ENCODE measurements around the gene PPP1R17.

PPP1R17 gene

DNA sequence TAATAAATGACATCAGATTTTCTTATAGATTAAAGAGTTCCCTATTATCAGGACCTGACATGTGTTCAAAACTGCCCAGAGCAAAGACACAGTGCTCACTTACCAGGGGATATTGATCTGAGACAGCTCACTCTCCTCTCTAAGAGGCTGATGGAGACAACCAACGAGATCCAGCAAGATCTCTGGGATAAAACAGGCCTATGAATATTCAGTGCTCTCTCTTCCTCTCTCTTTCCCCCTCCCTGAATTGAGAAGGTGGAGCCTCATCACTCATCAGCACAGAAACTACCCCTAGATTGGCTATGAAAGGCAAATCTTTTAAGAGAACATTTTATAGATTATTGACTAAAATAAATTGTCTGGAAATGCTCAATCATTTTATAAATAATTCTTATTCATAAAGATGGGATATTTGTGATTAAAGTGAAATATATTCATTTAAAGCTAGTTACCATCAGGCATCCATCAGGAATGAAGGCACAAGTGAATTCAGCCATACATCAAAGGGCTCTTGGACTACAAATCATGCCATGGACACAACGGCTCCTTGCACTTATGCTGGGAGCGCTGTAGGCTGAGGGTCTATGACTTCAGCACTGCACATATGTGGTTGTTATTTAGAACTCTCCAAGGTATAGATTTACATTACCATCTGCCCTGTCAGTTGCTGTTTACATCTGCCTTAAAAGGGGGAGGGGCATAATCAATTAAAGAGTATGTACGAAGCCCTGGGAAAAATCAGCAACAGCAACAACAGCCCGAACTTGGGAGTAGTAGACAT is 3.4 kb upstream of the PPP1R17 start:
- TF ChIP-seq, protein P1, sequence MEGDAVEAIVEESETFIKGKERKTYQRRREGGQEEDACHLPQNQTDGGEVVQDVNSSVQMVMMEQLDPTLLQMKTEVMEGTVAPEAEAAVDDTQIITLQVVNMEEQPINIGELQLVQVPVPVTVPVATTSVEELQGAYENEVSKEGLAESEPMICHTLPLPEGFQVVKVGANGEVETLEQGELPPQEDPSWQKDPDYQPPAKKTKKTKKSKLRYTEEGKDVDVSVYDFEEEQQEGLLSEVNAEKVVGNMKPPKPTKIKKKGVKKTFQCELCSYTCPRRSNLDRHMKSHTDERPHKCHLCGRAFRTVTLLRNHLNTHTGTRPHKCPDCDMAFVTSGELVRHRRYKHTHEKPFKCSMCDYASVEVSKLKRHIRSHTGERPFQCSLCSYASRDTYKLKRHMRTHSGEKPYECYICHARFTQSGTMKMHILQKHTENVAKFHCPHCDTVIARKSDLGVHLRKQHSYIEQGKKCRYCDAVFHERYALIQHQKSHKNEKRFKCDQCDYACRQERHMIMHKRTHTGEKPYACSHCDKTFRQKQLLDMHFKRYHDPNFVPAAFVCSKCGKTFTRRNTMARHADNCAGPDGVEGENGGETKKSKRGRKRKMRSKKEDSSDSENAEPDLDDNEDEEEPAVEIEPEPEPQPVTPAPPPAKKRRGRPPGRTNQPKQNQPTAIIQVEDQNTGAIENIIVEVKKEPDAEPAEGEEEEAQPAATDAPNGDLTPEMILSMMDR (IDR thresholded peaks at IDR 0.05; ENCODE audit: borderline replicate concordance, insufficient read depth, low read depth, low read length) = no peak

DNA sequence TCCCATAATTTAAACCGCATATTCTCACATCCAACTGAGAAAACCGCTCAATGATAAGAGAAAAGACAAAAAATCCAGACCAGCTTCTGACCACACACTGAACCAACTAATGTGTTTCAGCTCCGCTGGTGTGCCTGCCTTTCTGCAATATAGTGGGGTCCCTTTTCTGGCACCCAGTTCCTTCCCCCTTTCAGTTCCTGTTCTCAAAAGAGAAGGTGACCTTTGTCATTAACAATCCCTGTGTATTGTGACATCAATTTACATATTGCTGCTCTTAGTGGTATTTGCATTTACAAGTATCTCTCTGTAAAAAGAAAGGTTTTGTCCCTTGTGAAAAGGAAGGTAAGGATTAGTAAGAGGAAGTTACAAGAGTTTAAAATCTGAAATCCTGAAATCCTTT is 1.4 kb downstream of the PPP1R17 start:
- no peak overlapping the region for H3K4me3 ChIP-seq (ENCODE audit: low read depth, low read length)
- TF ChIP-seq, protein P1 (IDR thresholded peaks at IDR 0.05; ENCODE audit: borderline replicate concordance, insufficient read depth, low read depth, low read length) = no peak

More for the DNA sequence above, 3.4 kb upstream of the PPP1R17 start:
- H3K4me3 ChIP-seq (ENCODE audit: low read depth, low read length) = no peak overlapping the region

DNA sequence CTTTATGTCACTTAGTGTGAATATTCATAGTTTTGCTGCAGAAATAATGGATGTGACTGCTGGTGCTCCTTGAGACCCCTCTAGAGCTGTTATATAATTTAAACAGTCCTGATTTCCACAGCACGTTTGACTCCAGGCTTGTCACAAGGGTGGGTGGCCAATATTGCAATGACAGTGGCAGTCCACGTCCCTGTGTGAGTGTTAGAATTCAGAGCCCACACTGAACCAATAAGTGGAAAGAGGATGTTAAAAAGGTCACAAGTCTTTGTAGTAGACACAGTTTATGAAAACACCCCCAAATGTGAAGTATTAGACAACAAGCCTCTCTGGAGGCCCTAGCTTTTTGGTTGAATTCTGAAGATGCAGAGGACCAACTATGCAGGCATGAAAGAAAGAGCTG is 2.0 kb downstream of the PPP1R17 start:
- TF ChIP-seq, protein P1 (IDR thresholded peaks at IDR 0.05; ENCODE audit: borderline replicate concordance, insufficient read depth, low read depth, low read length) = no peak
- no peak overlapping the region for H3K4me3 ChIP-seq (ENCODE audit: low read depth, low read length)

DNA sequence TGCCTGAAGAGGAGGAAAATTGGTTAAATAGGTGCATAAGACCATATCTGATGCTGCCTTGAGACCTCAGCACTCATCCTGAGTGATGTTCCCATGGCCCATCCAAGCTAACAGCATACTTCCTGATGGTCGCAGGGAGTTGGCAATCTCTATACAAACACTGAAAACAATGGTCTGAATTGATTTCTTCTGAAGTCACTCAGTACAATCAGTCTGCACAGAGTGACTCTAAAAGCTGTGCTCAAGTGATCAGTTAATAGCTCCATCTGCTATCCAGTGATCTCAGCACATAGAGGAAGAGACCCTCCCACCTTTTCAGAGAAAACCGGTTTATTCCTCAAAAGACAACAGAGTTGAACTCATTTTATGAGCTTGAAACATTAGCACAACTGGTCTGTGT is 3.9 kb downstream of the PPP1R17 start:
- TF ChIP-seq, protein P1 (IDR thresholded peaks at IDR 0.05; ENCODE audit: borderline replicate concordance, insufficient read depth, low read depth, low read length) = no peak
- H3K4me3 ChIP-seq (ENCODE audit: low read depth, low read length) = no peak overlapping the region

DNA sequence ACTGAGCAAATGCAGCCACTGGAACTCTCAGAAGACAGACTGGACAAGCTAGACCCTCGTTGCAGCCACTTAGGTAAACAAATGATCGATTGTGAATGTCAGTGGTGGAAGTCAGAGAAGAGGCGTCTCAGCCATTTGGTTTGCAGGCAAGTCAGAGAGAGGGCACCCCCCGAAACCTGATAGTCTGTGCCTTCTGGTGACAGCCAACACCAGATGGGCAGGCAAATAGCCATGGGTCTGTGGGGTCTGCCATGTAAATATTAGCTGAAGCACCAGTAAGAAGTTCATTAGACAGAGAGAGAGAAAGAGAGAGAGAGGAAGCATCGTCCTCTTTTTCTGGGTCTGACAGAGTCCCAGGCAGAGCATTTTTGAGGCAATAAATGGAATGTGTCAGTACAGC is 5.4 kb downstream of the PPP1R17 start:
- TF ChIP-seq, protein P1 (IDR thresholded peaks at IDR 0.05; ENCODE audit: borderline replicate concordance, insufficient read depth, low read depth, low read length) = no peak
- no peak overlapping the region for H3K4me3 ChIP-seq (ENCODE audit: low read depth, low read length)

DNA sequence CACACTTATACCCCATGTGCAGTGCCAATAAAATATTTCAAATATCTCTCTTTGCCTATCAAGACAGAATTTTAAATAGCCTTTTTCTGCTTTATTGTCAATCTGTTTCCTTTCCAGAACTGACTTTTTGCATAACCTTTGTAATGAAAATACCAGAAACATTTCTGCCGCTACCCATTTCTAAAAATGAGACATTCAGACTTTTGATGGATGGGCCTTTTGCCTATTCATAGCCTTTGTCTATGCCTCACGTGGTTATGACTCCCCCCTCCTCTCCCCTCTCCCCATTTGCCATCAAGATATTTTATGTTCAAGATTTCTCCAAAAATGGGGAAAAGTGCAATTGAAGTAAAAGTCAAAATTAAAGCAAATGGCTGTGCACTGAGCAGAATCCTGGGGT is 5.9 kb downstream of the PPP1R17 start:
- no peak overlapping the region for H3K4me3 ChIP-seq (ENCODE audit: low read depth, low read length)
- TF ChIP-seq, protein P1 (IDR thresholded peaks at IDR 0.05; ENCODE audit: borderline replicate concordance, insufficient read depth, low read depth, low read length) = no peak

All from GM12875 (cell line).